ENCODE results near the gene MTMR12.
A peak's percentile ranks its signal among the peaks of the same experiment; 100 is the strongest.
"Not testable (repeated sequence)": the region's sequence is repeated elsewhere in the genome, so short reads cannot be mapped to it uniquely, and the experiment has no call there.

The MTMR12 gene

DNA sequence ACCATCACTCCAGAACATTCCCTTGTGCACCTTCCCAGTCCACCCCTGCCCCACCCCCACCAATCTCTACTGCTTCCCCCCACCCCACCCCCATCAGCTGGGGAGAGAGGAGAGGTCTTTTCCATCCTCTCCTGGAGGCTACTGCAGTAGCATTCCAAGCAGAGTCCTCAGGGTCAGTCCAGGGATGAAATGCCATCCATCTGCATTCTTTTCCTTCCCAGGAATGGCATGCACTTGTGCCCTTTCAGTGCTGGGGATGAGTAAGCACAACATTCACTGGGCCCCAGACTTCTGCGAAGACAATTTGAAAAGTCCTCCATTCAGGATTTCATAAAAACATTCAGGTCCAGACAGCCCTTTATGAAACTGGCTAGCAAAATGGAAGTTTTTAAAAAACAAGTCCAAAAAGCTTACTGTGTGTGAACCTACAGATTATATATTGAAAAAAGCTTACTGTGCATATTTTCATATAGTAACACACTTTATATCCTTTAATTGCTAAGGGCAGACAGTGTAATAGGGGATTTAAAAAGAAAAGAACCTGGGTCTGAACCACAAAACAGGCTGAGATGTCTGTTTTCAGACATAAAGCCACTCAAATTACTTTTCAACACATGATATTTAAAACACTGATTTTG, 88.6 kb downstream of the MTMR12 start:
- peak; percentile 98 for ATAC-seq
- TF ChIP-seq, protein P1, sequence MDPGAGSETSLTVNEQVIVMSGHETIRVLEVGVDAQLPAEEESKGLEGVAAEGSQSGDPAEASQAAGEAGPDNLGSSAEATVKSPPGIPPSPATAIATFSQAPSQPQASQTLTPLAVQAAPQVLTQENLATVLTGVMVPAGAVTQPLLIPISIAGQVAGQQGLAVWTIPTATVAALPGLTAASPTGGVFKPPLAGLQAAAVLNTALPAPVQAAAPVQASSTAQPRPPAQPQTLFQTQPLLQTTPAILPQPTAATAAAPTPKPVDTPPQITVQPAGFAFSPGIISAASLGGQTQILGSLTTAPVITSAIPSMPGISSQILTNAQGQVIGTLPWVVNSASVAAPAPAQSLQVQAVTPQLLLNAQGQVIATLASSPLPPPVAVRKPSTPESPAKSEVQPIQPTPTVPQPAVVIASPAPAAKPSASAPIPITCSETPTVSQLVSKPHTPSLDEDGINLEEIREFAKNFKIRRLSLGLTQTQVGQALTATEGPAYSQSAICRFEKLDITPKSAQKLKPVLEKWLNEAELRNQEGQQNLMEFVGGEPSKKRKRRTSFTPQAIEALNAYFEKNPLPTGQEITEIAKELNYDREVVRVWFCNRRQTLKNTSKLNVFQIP (CRISPR knock-in tag; IDR thresholded peaks at IDR 0.05; ENCODE audit: borderline replicate concordance, low read depth): no peak
- no peak for TF ChIP-seq GLIS3 (CRISPR knock-in tag; IDR thresholded peaks at IDR 0.05)
- no peak for TF ChIP-seq ZNF565 (CRISPR knock-in tag; conservative IDR thresholded peaks at IDR 0.05; ENCODE audit: low read depth)
- peak; percentile 40 for TF ChIP-seq ISL1 (CRISPR knock-in tag; IDR thresholded peaks at IDR 0.05)

DNA sequence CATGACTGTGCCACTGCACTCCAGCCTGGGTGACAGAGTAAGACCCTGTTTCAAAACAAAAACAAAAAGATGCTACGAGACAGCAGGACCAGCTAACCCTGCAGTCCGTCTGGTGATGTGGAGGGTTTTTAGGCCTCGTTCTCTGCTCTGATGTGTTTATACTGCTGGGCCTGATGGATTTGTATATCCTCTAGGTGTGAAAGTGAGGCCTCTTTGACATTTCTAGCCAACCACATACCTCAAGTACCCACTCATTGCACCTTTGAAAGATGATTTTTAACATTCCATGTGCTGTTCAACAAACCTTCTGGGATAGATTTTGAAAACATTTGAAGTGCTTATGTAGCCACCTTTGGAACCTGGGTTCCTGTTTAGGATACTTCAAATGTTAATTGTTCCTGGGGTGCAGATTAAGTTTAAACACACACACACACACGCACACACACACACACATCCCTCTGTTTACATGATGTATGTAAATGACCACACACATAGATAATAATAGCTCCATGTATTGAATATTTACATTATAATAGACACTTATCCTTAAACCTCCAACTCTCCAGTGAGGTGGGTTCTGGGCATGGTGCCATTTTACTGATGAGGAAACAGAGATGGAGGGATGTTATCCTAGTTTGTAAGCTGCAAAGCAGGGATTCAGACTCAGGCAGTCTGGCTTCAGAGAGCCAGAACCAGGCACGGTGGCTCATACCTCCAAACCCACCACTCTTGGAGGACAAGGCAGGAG, 89.8 kb downstream of the MTMR12 start:
- no peak for ATAC-seq
- TF ChIP-seq ARNTL (CRISPR knock-in tag; IDR thresholded peaks at IDR 0.05; ENCODE audit: borderline replicate concordance, low read depth) (no peak), SNAI2 (CRISPR knock-in tag; IDR thresholded peaks at IDR 0.05) (no peak), ZNF565 (CRISPR knock-in tag; conservative IDR thresholded peaks at IDR 0.05; ENCODE audit: low read depth) (no peak), CSDC2 (CRISPR knock-in tag; IDR thresholded peaks at IDR 0.05) (no peak), ESRRG (CRISPR knock-in tag; IDR thresholded peaks at IDR 0.05) (no peak), ZNF8 (CRISPR knock-in tag; IDR thresholded peaks at IDR 0.05) (no peak), TOX (CRISPR knock-in tag; IDR thresholded peaks at IDR 0.05; ENCODE audit: borderline replicate concordance) (no peak)
- TF ChIP-seq, protein P2, sequence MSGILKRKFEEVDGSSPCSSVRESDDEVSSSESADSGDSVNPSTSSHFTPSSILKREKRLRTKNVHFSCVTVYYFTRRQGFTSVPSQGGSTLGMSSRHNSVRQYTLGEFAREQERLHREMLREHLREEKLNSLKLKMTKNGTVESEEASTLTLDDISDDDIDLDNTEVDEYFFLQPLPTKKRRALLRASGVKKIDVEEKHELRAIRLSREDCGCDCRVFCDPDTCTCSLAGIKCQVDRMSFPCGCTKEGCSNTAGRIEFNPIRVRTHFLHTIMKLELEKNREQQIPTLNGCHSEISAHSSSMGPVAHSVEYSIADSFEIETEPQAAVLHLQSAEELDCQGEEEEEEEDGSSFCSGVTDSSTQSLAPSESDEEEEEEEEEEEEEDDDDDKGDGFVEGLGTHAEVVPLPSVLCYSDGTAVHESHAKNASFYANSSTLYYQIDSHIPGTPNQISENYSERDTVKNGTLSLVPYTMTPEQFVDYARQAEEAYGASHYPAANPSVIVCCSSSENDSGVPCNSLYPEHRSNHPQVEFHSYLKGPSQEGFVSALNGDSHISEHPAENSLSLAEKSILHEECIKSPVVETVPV (CRISPR knock-in tag; IDR thresholded peaks at IDR 0.05): no peak
- TF ChIP-seq, protein P1 (CRISPR knock-in tag; IDR thresholded peaks at IDR 0.05; ENCODE audit: borderline replicate concordance, low read depth): no peak

DNA sequence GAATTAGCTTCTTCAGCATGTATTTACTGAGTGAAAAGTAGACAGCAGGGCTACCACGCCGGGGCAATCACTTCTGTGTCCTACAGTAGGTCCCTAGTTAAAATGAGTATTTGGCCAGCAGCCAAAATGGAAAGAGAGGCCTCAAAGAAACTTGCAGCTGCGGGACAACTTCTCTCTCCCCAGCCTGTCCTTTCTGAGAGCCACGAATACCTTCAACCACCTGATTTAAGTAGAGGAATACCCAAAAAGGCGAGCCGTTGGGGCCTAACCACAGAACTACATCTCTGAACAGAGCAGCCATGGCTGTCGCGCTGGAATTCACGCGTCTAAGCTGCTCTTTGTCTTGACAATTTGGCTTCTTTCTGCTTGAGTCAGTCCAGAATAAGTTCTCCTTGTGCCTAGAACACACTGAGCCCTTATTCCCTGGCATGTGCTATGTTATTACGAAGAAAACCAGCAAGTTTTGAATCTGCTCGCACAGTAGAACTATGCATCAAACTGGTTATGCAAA, 94.8 kb downstream of the MTMR12 start:
- no peak for TF ChIP-seq GLIS3 (CRISPR knock-in tag; IDR thresholded peaks at IDR 0.05)
- no peak for TF ChIP-seq BACH2 (CRISPR knock-in tag; IDR thresholded peaks at IDR 0.05; ENCODE audit: borderline replicate concordance)
- no peak for TF ChIP-seq CSDC2 (CRISPR knock-in tag; IDR thresholded peaks at IDR 0.05)
- TF ChIP-seq, protein P3, sequence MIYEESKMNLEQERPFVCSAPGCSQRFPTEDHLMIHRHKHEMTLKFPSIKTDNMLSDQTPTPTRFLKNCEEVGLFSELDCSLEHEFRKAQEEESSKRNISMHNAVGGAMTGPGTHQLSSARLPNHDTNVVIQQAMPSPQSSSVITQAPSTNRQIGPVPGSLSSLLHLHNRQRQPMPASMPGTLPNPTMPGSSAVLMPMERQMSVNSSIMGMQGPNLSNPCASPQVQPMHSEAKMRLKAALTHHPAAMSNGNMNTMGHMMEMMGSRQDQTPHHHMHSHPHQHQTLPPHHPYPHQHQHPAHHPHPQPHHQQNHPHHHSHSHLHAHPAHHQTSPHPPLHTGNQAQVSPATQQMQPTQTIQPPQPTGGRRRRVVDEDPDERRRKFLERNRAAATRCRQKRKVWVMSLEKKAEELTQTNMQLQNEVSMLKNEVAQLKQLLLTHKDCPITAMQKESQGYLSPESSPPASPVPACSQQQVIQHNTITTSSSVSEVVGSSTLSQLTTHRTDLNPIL (CRISPR knock-in tag; IDR thresholded peaks at IDR 0.05; ENCODE audit: low read depth): no peak
- TF ChIP-seq ARNTL (CRISPR knock-in tag; IDR thresholded peaks at IDR 0.05; ENCODE audit: borderline replicate concordance, low read depth): no peak
- TF ChIP-seq, protein P4, sequence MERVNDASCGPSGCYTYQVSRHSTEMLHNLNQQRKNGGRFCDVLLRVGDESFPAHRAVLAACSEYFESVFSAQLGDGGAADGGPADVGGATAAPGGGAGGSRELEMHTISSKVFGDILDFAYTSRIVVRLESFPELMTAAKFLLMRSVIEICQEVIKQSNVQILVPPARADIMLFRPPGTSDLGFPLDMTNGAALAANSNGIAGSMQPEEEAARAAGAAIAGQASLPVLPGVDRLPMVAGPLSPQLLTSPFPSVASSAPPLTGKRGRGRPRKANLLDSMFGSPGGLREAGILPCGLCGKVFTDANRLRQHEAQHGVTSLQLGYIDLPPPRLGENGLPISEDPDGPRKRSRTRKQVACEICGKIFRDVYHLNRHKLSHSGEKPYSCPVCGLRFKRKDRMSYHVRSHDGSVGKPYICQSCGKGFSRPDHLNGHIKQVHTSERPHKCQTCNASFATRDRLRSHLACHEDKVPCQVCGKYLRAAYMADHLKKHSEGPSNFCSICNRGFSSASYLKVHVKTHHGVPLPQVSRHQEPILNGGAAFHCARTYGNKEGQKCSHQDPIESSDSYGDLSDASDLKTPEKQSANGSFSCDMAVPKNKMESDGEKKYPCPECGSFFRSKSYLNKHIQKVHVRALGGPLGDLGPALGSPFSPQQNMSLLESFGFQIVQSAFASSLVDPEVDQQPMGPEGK (CRISPR knock-in tag; IDR thresholded peaks at IDR 0.05; ENCODE audit: borderline replicate concordance): no peak
- TF ChIP-seq, protein P2 (CRISPR knock-in tag; IDR thresholded peaks at IDR 0.05): no peak
- ATAC-seq: peak; percentile 50

DNA sequence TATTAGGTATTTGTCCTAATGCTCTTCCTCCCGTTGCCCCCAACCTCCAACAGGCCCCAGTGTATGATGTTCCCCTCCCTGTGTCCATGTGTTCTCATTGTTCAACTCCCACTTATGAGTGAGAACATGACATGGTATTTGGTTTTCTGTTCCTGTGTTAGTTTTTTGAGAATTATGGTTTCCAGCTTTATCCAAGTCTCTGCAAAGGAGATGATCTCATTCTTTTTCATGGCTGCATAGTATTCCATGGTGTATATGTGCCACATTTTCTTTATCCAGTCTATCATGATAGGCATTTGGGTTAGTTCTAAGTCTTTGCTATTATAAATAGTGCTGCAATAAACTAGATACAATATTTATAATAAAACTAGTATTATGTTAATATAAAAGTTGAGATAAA, 98.4 kb downstream of the MTMR12 start:
- not testable (repeated sequence) for ATAC-seq

All from SK-N-SH treated with all-trans-retinoic acid at 6 μM for 48 hours (cell line).